GM12865 (cell line): ENCODE data around the gene IMPA2.
A peak's percentile ranks its signal among the peaks of the same experiment; 100 is the strongest.

Experiments used
- DNase-seq: peaks from one replicate; pipeline ENCODE4 v3.0.0; 2010; ENCODE audit warnings: low read depth
- H3K4me3 ChIP-seq: 2 replicates; pipeline ENCODE4 v1.5.1; 2011; ENCODE audit warnings: mild to moderate bottlenecking, low read depth, low read length, control low read depth
- CTCF ChIP-seq: IDR thresholded peaks from 2 replicates; pipeline ENCODE4 v1.5.1; 2011; ENCODE audit warnings: low read length, control low read depth, low read depth, inconsistent platforms; ENCODE audit not compliant: insufficient read depth; ENCODE audit errors: missing control alignments

Gene IMPA2

GRCh38 chr18:11977153-11977466, 4.2 kb upstream of the IMPA2 start:
- no peak for DNase-seq
- H3K4me3 ChIP-seq = no peak overlapping the region
- no peak for TF ChIP-seq CTCF

- no peak for DNase-seq
- H3K4me3 ChIP-seq = no peak overlapping the region
- TF ChIP-seq CTCF = no peak
Observed at GRCh38 chr18:11978956-11979355, 2.4 kb upstream of the IMPA2 start.

- peak overlapping the region; percentile 57 for H3K4me3 ChIP-seq
- DNase-seq = no peak
- TF ChIP-seq CTCF = no peak
Observed at GRCh38 chr18:11980163-11980493, 1.2 kb upstream of the IMPA2 start.

GRCh38 chr18:11980494-11981191, 664 bp upstream of the IMPA2 start:
- TF ChIP-seq CTCF = no peak
- H3K4me3 ChIP-seq = peak overlapping the region; percentile 57
- peak; percentile 99 for DNase-seq

- TF ChIP-seq CTCF = no peak
- H3K4me3 ChIP-seq = peak overlapping the region; percentile 57
- peak; percentile 49 for DNase-seq
Observed at GRCh38 chr18:11981543-11982366, 448 bp downstream of the IMPA2 start.

- DNase-seq = no peak
- no peak for TF ChIP-seq CTCF
- H3K4me3 ChIP-seq = no peak overlapping the region
Observed at GRCh38 chr18:11982981-11983380, 1.7 kb downstream of the IMPA2 start.

GRCh38 chr18:11983592-11983991, 2.3 kb downstream of the IMPA2 start:
- no peak for TF ChIP-seq CTCF
- DNase-seq = no peak
- H3K4me3 ChIP-seq = no peak overlapping the region
